Central memory CD8-positive, alpha-beta T cell (primary cell): ENCODE data around the gene C14orf119.

Experiments used
- ATAC-seq: fragments of 150-1000 bp; cut with Tn5 transposase; replicated peaks from 2 replicates; pipeline ENCODE4 v1.10.0; 2022; ENCODE audit warnings: mild to moderate bottlenecking, moderate FRiP score, moderate number of reproducible peaks; ENCODE audit not compliant: poor library complexity, severe bottlenecking; ENCODE audit errors: extremely low read depth
- DNase-seq, 2 donors: peaks; one replicate each; pipeline ENCODE4 v3.0.0; 2021; ENCODE audit warnings: low spot score in 2 of 2
- H3K27ac Mint-ChIP-seq: one replicate; pipeline ENCODE4 v1.8.0; 2022; ENCODE audit warnings: low read depth, mild to moderate bottlenecking, moderate library complexity, mixed read lengths
- H3K27me3 Mint-ChIP-seq: one replicate; pipeline ENCODE4 v1.8.0; 2022; ENCODE audit warnings: mixed read lengths
- H3K36me3 Mint-ChIP-seq: one replicate; pipeline ENCODE4 v1.8.0; 2022; ENCODE audit warnings: mild to moderate bottlenecking, moderate library complexity, mixed read lengths; ENCODE audit not compliant: insufficient read depth
- H3K4me1 Mint-ChIP-seq: one replicate; pipeline ENCODE4 v1.8.0; 2022; ENCODE audit warnings: mixed read lengths
- H3K4me3 Mint-ChIP-seq: one replicate; pipeline ENCODE4 v1.8.0; 2022; ENCODE audit warnings: mild to moderate bottlenecking, moderate library complexity, mixed read lengths
- H3K9me3 Mint-ChIP-seq: one replicate; pipeline ENCODE4 v1.8.0; 2022; ENCODE audit warnings: mixed read lengths

Gene C14orf119

GRCh38 chr14:23132970-23133369, 37.7 kb downstream of the C14orf119 start:
- H3K27me3 Mint-ChIP-seq: peaks cover 30% of the 10 kb centered on the region
- no peak overlapping the region for H3K27ac Mint-ChIP-seq
- H3K4me1 Mint-ChIP-seq: peaks cover 3% of the 10 kb centered on the region
- no peak for DNase-seq
- H3K4me3 Mint-ChIP-seq: no peak overlapping the region
- H3K9me3 Mint-ChIP-seq: no peaks in the 10 kb centered on the region
- peaks cover 2% of the 10 kb centered on the region for H3K36me3 Mint-ChIP-seq
- no peak for ATAC-seq

DNA sequence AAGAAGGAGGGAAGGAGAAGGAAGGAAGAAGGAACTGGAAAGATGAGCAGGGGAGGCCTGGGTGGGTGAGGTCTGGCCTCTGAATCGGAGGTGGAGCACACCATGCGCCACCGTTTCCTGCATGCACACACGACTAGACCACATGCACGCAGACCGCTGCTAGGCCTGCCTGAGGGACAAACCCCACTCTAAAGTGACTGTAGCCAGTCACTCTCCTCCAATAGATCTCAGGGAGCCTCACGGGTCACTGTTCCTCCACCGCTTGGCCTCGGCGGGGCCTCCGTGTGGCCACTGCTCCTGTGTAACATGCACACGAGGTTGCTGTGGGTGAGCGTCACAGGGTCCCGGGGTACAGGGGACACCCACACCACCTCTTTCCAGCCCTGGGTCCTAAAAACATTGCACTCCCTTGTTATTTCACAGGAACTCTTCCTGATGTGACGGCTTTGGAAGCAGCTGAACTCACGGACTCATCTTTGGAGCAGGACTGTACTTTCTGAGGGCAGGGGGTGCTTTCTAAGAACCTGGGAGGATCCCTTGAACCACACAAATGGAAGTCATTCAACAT, 41.3 kb downstream of the C14orf119 start:
- Mint-ChIP-seq H3K9me3 (no peaks in the 10 kb centered on the region), H3K36me3 (peaks cover 2% of the 10 kb centered on the region), H3K27me3 (no peaks in the 10 kb centered on the region), H3K4me1 (no peaks in the 10 kb centered on the region), H3K27ac (no peak overlapping the region), H3K4me3 (no peak overlapping the region)
- no peak for DNase-seq
- ATAC-seq: no peak

GRCh38 chr14:23137192-23137812, 42.0 kb downstream of the C14orf119 start:
- Mint-ChIP-seq H3K36me3 (peaks cover 2% of the 10 kb centered on the region), H3K27ac (no peak overlapping the region), H3K27me3 (no peaks in the 10 kb centered on the region), H3K4me1 (no peaks in the 10 kb centered on the region), H3K4me3 (no peak overlapping the region), H3K9me3 (no peaks in the 10 kb centered on the region)
- no peak for ATAC-seq
- DNase-seq: no peak

DNA sequence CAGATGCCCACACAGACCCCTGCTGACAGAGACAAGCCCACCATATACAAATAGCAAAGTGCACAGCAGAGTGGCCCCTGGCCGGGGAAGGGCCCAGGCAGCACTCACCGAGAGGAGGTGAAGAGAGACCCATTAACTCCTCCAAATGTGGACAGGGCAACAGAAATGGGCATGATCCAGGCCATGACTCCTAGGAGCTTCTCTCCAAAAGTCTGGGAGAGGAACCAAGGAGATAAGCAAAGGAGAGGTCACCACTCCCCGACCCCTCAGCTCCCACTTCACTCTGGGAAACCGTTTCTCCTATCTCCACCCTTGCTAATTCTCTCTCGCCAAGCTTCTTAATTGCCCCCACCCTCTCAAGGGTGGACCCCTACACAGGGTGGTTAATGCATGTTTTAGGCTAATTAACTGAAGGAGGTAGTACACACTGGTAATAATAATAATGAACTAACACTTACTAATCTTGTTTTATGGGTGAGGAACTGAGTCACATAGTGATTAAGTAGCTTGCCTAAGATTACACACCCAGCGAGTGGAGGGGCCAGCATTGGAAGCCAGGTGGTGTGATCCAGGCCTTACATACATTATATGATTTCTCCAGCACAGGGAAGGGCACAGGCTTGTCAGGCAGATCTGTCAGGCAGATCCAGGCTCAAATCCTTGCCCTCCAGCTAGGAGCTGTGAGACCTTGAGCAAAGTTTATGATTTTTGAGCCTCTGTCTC, 42.7 kb downstream of the C14orf119 start:
- Mint-ChIP-seq H3K36me3 (no peaks in the 10 kb centered on the region), H3K27ac (no peak overlapping the region), H3K4me3 (no peak overlapping the region), H3K9me3 (no peaks in the 10 kb centered on the region), H3K4me1 (no peaks in the 10 kb centered on the region), H3K27me3 (no peaks in the 10 kb centered on the region)
- DNase-seq (no peak), ATAC-seq (no peak)

DNA sequence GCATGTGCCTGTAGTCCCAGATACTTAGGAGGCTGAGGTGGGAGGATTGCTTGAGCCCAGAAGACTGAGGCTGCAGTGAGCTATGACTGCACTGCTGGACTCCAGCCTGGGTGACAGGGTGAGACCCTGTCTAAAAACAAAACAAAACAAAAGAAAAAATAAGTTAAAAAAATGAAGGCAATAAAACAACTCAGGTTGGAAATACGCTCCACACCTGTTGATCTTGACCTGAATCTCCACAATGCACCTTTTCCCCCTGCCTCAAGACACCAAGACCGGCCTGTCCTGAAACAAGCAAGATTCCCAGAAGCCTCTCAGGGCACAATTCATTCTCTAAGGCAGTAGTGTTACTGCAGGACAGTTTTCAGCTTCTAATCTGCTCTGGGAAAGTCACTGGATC, 44.6 kb downstream of the C14orf119 start:
- no peak for ATAC-seq
- Mint-ChIP-seq H3K4me1 (no peaks in the 10 kb centered on the region), H3K27ac (no peak overlapping the region), H3K27me3 (no peaks in the 10 kb centered on the region), H3K36me3 (no peaks in the 10 kb centered on the region), H3K9me3 (no peaks in the 10 kb centered on the region), H3K4me3 (no peak overlapping the region)
- no peak for DNase-seq

DNA sequence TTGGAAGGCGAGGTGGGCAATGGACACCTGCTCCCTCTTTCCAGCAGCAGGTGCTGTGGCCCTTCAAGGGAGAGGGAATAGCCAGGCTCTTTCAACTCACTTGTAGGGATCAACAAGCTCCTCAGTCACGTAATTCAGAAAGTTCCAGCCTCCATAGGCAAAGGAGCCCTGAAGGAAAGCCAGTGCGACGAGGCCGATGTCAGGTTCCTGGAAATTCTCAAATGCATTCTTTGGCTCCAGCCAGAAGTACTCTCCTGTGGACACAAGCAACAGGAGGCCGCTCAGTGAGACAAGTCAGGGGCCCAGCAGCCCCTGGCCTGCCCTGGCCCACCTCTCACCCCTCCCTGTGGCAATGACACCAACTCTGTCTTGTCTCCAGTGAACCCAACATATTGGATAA, 45.1 kb downstream of the C14orf119 start:
- Mint-ChIP-seq H3K27me3 (no peaks in the 10 kb centered on the region), H3K9me3 (no peaks in the 10 kb centered on the region), H3K4me3 (no peak overlapping the region), H3K27ac (no peak overlapping the region), H3K36me3 (no peaks in the 10 kb centered on the region), H3K4me1 (no peaks in the 10 kb centered on the region)
- DNase-seq (no peak), ATAC-seq (no peak)

GRCh38 chr14:23141706-23142444, 46.6 kb downstream of the C14orf119 start:
- H3K4me3 Mint-ChIP-seq: no peak overlapping the region
- H3K36me3 Mint-ChIP-seq: no peaks in the 10 kb centered on the region
- no peak overlapping the region for H3K27ac Mint-ChIP-seq
- DNase-seq (no peak), ATAC-seq (no peak)
- no peaks in the 10 kb centered on the region for H3K9me3 Mint-ChIP-seq
- peaks cover 14% of the 10 kb centered on the region for H3K27me3 Mint-ChIP-seq
- H3K4me1 Mint-ChIP-seq: no peaks in the 10 kb centered on the region

- H3K4me3 Mint-ChIP-seq: no peak overlapping the region
- ATAC-seq (no peak), DNase-seq (no peak)
- no peaks in the 10 kb centered on the region for H3K9me3 Mint-ChIP-seq
- H3K4me1 Mint-ChIP-seq: no peaks in the 10 kb centered on the region
- peaks cover 20% of the 10 kb centered on the region for H3K27me3 Mint-ChIP-seq
- H3K36me3 Mint-ChIP-seq: no peaks in the 10 kb centered on the region
- H3K27ac Mint-ChIP-seq: no peak overlapping the region
Measured at GRCh38 chr14:23142826-23143225, 47.5 kb downstream of the C14orf119 start.

GRCh38 chr14:23143911-23144310, 48.6 kb downstream of the C14orf119 start:
- H3K4me3 Mint-ChIP-seq: no peak overlapping the region
- no peak overlapping the region for H3K27ac Mint-ChIP-seq
- ATAC-seq: no peak

GRCh38 chr14:23145794-23146350, 50.6 kb downstream of the C14orf119 start:
- Mint-ChIP-seq H3K4me1 (no peaks in the 10 kb centered on the region), H3K27ac (no peak overlapping the region), H3K9me3 (no peaks in the 10 kb centered on the region), H3K36me3 (no peaks in the 10 kb centered on the region), H3K27me3 (peaks cover 50% of the 10 kb centered on the region), H3K4me3 (no peak overlapping the region)
- DNase-seq (no peak), ATAC-seq (no peak)

More at GRCh38 chr14:23143911-23144310, 48.6 kb downstream of the C14orf119 start:
- Mint-ChIP-seq H3K27me3 (peaks cover 30% of the 10 kb centered on the region), H3K36me3 (no peaks in the 10 kb centered on the region), H3K4me1 (no peaks in the 10 kb centered on the region), H3K9me3 (no peaks in the 10 kb centered on the region)
- DNase-seq: no peak

- DNase-seq (no peak), ATAC-seq (no peak)
- Mint-ChIP-seq H3K27ac (no peak overlapping the region), H3K36me3 (no peaks in the 10 kb centered on the region), H3K4me1 (no peaks in the 10 kb centered on the region), H3K4me3 (no peak overlapping the region), H3K27me3 (peaks cover 56% of the 10 kb centered on the region), H3K9me3 (no peaks in the 10 kb centered on the region)
Measured at GRCh38 chr14:23146351-23146910, 51.1 kb downstream of the C14orf119 start.

GRCh38 chr14:23146980-23147379, 51.7 kb downstream of the C14orf119 start:
- Mint-ChIP-seq H3K27ac (no peak overlapping the region), H3K4me1 (no peaks in the 10 kb centered on the region), H3K9me3 (no peaks in the 10 kb centered on the region), H3K27me3 (peaks cover 57% of the 10 kb centered on the region), H3K36me3 (no peaks in the 10 kb centered on the region), H3K4me3 (no peak overlapping the region)
- no peak for DNase-seq
- no peak for ATAC-seq
